NCI-H1417 treated with DMSO at 0.1 percent for 48 hours (cell line): ENCODE results near the gene CIITA.
"Not testable (repeated sequence)": the region's sequence is repeated elsewhere in the genome, so short reads cannot be mapped to it uniquely, and the experiment has no call there.

Experiments used
- DNase-seq: peaks from one replicate; lab custom pipeline; 2025; lab: John Stamatoyannopoulos, UW

Gene CIITA

DNA sequence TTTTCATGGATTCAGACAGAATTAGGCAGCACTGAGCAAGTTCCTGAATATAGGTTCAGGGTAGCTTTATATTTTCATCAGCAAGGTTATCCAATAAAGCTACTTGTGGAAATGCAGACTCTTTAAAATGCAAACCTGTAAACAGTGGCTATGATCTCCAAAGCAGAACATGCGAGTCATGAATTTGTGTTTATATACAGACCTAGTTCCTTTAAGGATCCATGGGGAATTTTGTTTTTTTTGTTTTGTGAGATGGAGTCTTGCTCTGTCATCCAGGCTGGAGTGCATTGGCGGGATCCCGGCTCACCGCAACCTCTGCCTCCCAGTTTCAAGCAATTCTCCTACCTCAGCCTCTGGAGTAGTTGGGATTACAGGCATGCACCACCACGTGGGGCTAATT, 82.2 kb downstream of the CIITA start:
- DNase-seq = no peak

- no peak for DNase-seq
Observed at GRCh38 chr16:10961231-10961630, 84.2 kb downstream of the CIITA start.

GRCh38 chr16:10964039-10964890, 87.3 kb downstream of the CIITA start:
- no peak for DNase-seq

DNA sequence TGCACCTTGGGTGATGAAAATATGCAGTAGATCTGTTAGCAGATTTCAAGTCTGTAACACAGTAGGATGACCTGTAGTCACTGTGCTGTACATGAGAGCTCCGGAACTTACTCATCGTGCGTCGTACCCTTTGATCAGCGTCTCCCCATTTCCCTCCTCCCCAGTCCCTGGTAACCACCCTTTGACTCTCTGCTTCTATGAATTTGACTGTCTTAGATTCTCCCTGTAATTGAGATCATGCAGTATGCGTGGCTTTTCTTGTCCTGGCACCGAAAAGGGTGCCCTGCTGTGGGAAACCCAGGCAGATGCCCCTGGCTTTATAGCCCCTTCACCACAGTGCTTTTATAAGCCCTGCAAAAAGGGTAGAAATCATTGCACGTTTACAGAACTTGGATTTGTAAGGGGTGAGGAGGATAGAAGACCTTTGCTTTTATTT, 87.9 kb downstream of the CIITA start:
- DNase-seq = no peak

DNA sequence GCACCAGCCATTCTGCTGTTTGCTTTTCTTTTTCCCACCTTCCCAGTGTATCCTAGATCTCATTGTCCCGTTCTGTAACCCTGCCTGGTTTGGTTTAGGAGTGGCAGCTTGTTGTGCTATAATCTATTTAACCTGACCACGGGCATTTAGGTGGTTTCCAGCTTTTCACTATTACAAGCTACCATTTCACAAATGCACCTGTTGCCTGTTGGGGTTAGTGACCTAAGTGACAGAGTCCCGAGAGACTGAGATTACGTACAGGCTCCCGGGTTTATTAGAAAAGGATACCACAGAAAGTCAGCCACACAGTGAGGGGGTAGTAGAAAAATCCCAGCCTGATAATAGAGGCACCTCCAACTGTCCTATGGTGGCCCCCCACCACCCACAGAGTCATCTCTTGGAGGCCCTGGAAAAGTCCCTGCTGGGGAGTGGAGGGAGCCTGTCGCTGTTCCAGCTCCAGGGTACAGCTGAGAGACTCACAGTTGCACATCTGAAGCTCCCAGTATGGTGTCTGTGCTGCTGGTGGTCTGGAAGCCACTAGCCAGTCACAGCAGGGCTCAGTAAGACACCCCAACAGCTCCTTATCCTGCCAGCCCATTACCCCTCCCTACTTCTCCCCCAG, 88.5 kb downstream of the CIITA start:
- DNase-seq = no peak

DNA sequence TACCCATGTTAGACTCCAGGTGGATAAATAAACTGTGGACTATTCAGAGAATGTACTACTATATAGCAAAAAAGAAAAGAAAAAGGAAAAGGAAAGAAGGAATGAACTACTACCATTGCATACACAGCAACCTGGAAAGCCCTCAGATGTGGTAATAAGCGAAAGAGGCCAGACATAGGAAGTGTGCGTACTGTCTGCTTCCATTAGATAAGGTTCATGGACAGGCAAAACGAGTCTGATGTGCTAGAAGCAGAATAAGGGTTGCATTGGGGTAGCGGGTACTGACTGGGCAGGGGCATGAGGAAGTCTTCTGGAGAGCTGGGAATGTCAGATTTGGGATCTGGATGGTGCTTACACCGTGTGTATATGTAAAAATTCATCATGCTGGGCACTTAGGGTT, 89.1 kb downstream of the CIITA start:
- DNase-seq = no peak

DNA sequence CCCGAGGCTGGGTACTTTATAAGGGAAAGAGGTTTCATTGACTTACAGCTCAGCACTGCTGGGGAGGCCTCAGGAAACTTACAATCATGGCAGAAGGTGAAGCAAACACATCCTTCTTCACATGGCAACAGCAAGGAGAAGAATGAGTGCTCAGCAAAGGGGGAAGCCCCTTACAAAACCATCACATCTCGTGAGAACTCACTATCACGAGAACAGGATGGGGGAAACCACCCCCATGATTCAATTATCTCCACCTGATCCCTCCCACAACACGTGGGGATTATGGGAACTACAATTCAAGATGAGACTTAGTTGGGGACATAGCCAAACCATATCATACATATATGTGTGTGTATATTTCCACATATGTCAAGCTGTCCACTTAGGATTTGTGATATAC, 89.6 kb downstream of the CIITA start:
- not testable (repeated sequence) for DNase-seq

DNA sequence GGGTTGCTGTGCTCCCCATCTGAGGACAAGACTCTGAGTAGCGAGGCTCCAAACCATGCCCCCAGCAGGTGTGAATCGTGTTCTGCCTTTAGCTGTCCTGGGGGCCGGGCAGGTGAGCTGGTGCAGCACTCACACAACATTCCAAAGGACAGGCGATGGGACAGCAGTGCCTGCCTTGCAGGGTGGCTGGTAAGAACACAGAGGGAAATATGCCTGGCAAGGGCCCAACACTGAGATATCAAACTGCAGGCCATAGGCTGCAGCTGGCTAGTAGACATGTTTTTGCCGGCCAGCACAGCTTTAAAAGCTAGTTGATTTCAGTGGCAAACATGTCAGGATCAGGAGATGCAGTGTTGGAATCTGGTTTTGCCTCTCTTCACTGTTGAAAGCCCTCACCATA, 91.0 kb downstream of the CIITA start:
- DNase-seq = no peak

DNA sequence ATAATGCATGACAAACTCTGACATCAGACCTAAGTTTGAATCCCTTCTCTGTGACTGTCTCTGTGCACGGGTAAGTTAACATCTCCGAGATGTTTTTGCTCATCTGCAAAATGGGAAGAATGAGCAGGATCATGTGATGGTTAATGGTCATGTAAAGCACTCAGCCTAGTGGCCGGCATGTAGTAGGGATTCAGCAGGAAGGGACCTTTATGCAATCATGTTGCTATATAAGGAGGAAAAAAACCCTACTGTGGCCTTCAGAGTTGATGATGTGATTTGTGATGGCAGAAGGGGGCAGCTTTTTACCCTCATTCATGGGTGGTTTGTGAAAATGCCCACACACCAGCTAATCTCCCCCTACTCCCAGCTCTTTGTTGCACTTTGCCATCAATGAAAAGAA, 91.5 kb downstream of the CIITA start:
- DNase-seq = no peak

DNA sequence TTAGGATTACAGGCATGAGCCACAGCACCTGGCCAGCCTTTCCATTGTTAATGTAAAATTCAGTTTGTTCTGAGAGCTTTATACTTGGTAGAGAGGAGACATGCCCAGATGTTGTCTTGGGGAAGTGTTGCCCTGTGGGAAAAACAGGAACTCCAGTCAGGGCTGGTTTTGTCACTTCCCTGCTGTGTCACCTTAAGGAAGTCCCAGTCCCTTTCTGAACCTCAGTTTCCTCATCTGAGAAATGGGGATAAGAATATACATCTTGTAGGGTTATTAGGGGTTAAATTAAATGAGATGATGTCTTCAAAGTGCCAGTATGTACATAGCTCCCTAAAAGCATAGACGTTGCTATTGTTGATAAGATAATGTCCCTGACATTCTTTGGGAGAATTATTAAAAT, 92.6 kb downstream of the CIITA start:
- no peak for DNase-seq

- no peak for DNase-seq
Observed at GRCh38 chr16:10970065-10970464, 93.1 kb downstream of the CIITA start.

DNA sequence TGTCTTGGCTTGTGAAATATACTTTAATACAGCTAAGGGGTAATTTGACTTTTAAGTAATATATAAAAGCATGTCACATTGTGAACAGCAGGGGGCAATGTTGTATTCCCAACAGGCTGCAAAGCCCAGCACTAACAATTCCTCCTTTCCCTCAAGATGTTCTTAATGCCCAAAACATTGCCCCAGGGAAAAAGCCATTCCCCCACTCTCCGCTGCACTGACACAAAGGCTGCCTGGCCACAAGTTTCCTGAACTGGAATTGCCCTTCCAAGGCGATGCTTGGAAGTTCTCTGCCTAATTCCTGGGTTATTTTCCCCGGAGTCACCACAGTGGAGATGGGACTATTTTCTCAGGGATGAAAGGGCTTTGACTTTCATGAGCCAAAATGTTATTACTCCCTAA, 94.6 kb downstream of the CIITA start:
- DNase-seq = no peak

GRCh38 chr16:10972108-10972818, 95.3 kb downstream of the CIITA start:
- DNase-seq = no peak

DNA sequence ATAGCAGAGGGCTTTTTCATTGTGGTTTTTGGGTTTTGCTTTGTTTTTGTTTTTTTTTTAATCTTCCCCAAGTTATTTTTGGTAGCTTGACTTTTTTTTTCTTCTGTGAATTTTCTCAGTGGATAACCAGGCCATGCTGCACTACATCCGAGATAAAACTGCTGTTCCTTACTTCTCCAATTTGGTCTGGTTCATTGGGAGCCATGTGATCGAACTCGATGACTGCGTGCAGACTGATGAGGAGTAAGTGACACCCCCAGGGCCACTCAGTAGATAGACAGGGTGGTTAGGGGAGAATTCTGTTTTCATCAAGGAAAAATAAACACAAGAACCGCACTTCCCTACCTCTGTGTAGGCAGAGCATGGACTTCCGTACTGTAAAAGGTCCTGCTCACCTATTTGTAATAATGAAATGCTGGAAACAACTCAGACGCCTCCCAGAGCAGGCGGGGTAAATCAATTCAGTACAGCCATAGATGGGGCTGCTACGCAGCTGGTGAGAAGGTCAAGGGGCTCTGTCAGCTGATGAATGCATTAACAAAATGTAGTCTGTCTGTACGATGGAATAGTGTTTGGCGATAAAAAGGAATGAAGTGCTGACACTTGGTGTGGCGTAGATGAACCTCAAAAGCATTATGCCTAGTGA, 95.9 kb downstream of the CIITA start:
- no peak for DNase-seq

- DNase-seq = no peak
Observed at GRCh38 chr16:10976634-10977033, 99.6 kb downstream of the CIITA start.

DNA sequence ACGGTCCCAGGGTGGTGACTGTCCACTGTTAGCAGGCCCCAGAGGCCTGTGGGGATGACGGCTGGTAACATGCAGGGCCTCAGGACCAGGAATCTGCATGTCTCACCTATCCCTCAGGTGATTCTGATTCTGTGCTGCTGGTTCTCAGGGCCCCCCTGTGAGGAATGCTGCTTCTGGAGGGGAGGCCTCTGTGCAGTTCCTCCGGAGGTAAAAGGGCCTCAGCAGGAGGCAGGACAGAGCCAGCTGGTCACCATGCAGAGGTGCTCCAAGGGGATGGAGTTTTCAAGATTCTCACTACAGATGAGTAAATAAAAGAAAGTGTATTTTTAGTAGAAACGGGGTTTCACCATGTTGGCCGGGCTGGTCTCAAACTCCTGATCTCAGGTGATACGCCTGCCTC, 101.1 kb downstream of the CIITA start:
- no peak for DNase-seq

DNA sequence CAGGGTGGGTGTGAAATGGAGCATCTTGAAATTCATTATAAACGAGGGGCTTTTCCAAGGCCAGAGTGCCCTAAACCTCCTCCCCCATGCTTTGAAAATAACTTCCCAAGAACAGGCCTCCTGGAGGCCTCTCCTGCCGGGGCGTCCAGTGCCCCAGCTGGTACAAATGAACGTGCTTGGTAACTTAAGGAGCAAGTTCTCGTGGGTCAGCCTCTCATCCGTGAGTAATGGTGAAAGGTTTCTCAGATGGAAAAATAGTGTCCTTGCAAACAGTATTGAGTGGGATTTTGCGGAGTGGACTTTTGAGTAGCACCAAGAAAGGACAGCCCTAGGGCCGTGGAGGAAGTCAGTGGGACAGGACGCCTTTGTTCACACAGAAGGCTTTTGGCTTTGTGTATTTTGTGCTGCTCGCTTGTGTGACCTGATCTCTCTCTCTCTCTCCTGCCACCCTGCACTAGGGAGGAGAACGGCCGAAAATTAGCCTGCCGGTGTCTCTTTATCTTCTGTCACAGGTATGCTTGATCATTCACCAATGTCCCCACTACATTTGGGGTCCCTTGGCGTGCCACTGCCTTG, 102.0 kb downstream of the CIITA start:
- no peak for DNase-seq

- DNase-seq = no peak
Observed at GRCh38 chr16:10979717-10980601, 103.0 kb downstream of the CIITA start.

GRCh38 chr16:10980813-10981212, 103.8 kb downstream of the CIITA start:
- DNase-seq = no peak

DNA sequence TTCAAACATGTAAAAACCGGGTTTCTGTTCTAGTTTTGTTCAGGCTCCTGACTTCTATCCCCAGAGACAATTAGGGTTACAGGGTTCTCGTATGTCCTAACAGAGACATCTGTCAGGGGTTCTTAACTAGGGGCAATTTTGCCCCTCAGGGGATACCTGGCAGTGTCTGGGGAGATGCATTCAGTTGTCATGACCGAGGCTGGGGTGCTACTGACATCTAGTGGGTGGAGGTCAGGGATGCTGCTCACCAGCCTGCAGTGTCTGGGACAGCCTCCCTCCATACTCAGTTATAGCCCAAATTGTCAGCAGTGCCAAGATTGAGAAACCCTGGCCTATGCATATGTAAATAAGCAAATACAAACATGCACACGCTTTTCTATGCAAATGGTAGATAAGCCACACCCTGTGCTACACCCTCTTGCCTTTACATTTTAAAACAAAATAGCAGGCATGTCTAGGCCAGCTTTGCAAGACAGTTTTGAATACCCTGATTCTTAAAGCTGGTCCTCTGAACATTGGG, 104.8 kb downstream of the CIITA start:
- DNase-seq = no peak
